HL-60/S4 treated with retinoic acid at 250 ng/mL for 4 days and 3 days (cell line): ENCODE data around the gene CD8A.

Source experiments
- in situ Hi-C: fragments of 300-500 bp; cut with MboI; formaldehyde crosslinking; loops from 2 replicates; pipeline ENCODE4 v1.7.0; 2022; ENCODE audit warnings: low sequenced_read_pairs

CD8A gene

GRCh38 chr2:86781363-86781762 is 9.3 kb downstream of the CD8A start:
- in situ Hi-C loops = no loop called here

- in situ Hi-C loops = no loop called here
These were observed 10.7 kb downstream of the CD8A start for GRCh38 chr2:86779971-86780370.

GRCh38 chr2:86778957-86779356 is 11.8 kb downstream of the CD8A start:
- in situ Hi-C loops = no loop called here

GRCh38 chr2:86776532-86776931 is 14.2 kb downstream of the CD8A start:
- in situ Hi-C loops = no loop called here

GRCh38 chr2:86775338-86775737 is 15.4 kb downstream of the CD8A start:
- in situ Hi-C loops = no loop called here

GRCh38 chr2:86774862-86775261 is 15.9 kb downstream of the CD8A start:
- in situ Hi-C loops = no loop called here

- in situ Hi-C loops = no loop called here
These were observed 18.1 kb downstream of the CD8A start for GRCh38 chr2:86772611-86773010.

GRCh38 chr2:86770816-86771301 is 19.9 kb downstream of the CD8A start:
- in situ Hi-C loops = no loop called here

- in situ Hi-C loops = no loop called here
These were observed 20.9 kb downstream of the CD8A start for GRCh38 chr2:86769838-86770237.

GRCh38 chr2:86768189-86768949 is 22.3 kb downstream of the CD8A start:
- in situ Hi-C loops = no loop called here

- in situ Hi-C loops = no loop called here
These were observed 25.4 kb downstream of the CD8A start for GRCh38 chr2:86765310-86765695.

- in situ Hi-C loops = no loop called here
These were observed 25.9 kb downstream of the CD8A start for GRCh38 chr2:86764661-86765309.

- in situ Hi-C loops = no loop called here
These were observed 30.3 kb downstream of the CD8A start for GRCh38 chr2:86760371-86760770.

- in situ Hi-C loops = no loop called here
These were observed 32.3 kb downstream of the CD8A start for GRCh38 chr2:86758405-86758804.

- in situ Hi-C loops = no loop called here
These were observed 37.1 kb downstream of the CD8A start for GRCh38 chr2:86753606-86754005.

GRCh38 chr2:86752934-86753333 is 37.8 kb downstream of the CD8A start:
- in situ Hi-C loops = no loop called here

- in situ Hi-C loops = no loop called here
These were observed 38.9 kb downstream of the CD8A start for GRCh38 chr2:86751778-86752177.

GRCh38 chr2:86750240-86750839 is 40.4 kb downstream of the CD8A start:
- in situ Hi-C loops = no loop called here

GRCh38 chr2:86747711-86748639 is 42.7 kb downstream of the CD8A start:
- in situ Hi-C loops = no loop called here

GRCh38 chr2:86746939-86747338 is 43.8 kb downstream of the CD8A start:
- in situ Hi-C loops = no loop called here

GRCh38 chr2:86744152-86744551 is 46.6 kb downstream of the CD8A start:
- in situ Hi-C loops = no loop called here
